ENCODE results near the gene AEBP2.

GRCh38 chr12:19484738-19485137, 45.4 kb downstream of the AEBP2 start:
- TF ChIP-seq CTCF (conservative IDR thresholded peaks at IDR 0.05) (no peak), EZH2 (IDR thresholded peaks at IDR 0.05; ENCODE audit: low read depth) (no peak)
